Lower lobe of right lung (tissue), 2 donors: ENCODE results near the gene IFI27L2. TPM values are rescaled to one million over a fixed set of nuclear protein-coding genes. Genes with fewer than 3 reads are reported as not detected.

ENCODE experiments used
- ATAC-seq, 2 donors: fragments of 200-7000 bp; cut with Tn5 transposase; one replicate each; pipeline ENCODE4 v1.9.1; 2020 to 2022; ENCODE audit warnings: mild to moderate bottlenecking in 2 of 2, moderate library complexity in 2 of 2
- DNase-seq: peaks from one replicate; pipeline ENCODE4 v3.0.0-alpha.2; 2020
- H3K27ac ChIP-seq: fragments of 200-600 bp; one replicate; pipeline ENCODE4 v1.8.0; 2022
- H3K27me3 ChIP-seq: fragments of 200-600 bp; one replicate; pipeline ENCODE4 v1.8.0; 2022; ENCODE audit warnings: low read depth
- H3K36me3 ChIP-seq: fragments of 200-600 bp; one replicate; pipeline ENCODE4 v1.8.0; 2022; ENCODE audit warnings: mild to moderate bottlenecking
- H3K4me1 ChIP-seq: fragments of 200-600 bp; one replicate; pipeline ENCODE4 v1.8.0; 2022
- H3K4me3 ChIP-seq: fragments of 200-600 bp; one replicate; pipeline ENCODE4 v1.8.0; 2022; ENCODE audit warnings: mild to moderate bottlenecking
- H3K9me3 ChIP-seq: fragments of 200-600 bp; one replicate; pipeline ENCODE4 v1.8.0; 2022
- intact Hi-C: fragments of 100-400 bp; cut with DNase I; formaldehyde crosslinking; loops from one replicate; pipeline ENCODE4 v1.11.0; 2022
- total RNA-seq: library from RNA; stranded (reverse); fragmentation: NEBNext Ultra II Directional; extraction: Animal tissue kit (Norgen Biotek cat#: 25700); gene quantifications from one replicate; pipeline ENCODE4 v1.2.1, GENCODE V29; 2021
- TF ChIP-seq, protein P1 (sequence below): fragments of 200-600 bp; IDR thresholded peaks from one replicate; pipeline ENCODE4 v1.8.0; 2022; ENCODE audit warnings: antibody characterized with exemption, mild to moderate bottlenecking
- donor health status: DM: no; HTN: yes; CAD: no; lungs with severe emphysema.

The IFI27L2 gene
- total RNA-seq, 1 donor from 2014 or later, result 49.7 TPM

DNA sequence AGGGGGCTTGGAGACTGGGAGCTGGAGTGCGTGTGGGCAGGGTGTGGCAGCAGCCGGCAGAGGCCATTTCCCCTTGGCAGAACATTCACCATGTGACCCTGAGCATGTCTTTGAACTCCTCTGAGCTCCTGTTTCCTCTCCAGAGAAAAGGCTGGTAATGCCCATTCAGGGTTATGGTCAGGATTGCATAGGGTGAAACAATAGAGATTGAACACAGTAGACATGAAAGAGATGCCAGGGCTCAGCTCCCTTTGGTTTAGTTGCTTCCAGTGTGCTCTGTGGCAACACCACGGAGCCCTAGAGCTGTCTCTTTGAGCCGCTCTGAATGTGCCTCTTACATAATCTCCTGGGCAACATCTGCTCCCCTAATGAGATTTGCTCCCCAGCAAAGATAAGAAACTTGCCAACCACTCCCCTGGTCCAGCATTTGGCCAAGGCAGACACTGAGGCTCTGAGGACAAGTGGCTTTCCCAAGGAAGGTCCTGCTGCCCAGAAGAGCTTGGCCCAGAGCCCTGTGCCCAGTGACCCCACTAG, 14.3 kb downstream of the IFI27L2 start:
- Histone ChIP-seq H3K9me3 (peaks cover 11% of the 10 kb centered on the region), H3K4me1 (peaks cover 10% of the 10 kb centered on the region), H3K4me3 (no peak overlapping the region), H3K27ac (peak overlapping the region; percentile 89), H3K27me3 (no peaks in the 10 kb centered on the region), H3K36me3 (peaks cover 7% of the 10 kb centered on the region)
- TF ChIP-seq, protein P1, sequence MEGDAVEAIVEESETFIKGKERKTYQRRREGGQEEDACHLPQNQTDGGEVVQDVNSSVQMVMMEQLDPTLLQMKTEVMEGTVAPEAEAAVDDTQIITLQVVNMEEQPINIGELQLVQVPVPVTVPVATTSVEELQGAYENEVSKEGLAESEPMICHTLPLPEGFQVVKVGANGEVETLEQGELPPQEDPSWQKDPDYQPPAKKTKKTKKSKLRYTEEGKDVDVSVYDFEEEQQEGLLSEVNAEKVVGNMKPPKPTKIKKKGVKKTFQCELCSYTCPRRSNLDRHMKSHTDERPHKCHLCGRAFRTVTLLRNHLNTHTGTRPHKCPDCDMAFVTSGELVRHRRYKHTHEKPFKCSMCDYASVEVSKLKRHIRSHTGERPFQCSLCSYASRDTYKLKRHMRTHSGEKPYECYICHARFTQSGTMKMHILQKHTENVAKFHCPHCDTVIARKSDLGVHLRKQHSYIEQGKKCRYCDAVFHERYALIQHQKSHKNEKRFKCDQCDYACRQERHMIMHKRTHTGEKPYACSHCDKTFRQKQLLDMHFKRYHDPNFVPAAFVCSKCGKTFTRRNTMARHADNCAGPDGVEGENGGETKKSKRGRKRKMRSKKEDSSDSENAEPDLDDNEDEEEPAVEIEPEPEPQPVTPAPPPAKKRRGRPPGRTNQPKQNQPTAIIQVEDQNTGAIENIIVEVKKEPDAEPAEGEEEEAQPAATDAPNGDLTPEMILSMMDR, result no peak
- intact Hi-C loops, result no loop called here
- peak; percentile 41 to 47 for ATAC-seq
- DNase-seq, result no peak

DNA sequence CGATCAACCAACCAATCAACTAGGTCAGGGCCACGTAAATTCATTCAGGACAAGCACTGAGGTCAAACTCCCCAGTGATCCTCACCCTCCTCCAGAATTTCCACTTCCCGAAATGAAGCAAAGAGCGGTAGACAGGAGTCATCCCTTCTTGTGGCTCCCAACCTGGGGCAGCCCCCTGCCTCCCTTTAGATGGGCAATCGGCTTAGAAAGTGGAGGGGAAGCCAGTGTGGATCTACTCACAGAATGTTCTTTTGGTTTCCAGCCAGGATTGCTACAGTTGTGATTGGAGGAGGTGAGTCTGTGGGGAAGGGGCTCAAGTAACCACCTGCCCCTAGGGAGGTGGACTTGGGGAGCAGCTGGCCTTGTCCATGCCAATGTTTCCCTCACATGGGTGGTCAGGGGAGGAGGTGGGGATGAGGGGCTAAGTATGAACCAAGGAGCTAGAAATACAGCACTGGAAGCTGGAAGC, 14.8 kb downstream of the IFI27L2 start:
- H3K4me3 ChIP-seq, result no peak overlapping the region

DNA sequence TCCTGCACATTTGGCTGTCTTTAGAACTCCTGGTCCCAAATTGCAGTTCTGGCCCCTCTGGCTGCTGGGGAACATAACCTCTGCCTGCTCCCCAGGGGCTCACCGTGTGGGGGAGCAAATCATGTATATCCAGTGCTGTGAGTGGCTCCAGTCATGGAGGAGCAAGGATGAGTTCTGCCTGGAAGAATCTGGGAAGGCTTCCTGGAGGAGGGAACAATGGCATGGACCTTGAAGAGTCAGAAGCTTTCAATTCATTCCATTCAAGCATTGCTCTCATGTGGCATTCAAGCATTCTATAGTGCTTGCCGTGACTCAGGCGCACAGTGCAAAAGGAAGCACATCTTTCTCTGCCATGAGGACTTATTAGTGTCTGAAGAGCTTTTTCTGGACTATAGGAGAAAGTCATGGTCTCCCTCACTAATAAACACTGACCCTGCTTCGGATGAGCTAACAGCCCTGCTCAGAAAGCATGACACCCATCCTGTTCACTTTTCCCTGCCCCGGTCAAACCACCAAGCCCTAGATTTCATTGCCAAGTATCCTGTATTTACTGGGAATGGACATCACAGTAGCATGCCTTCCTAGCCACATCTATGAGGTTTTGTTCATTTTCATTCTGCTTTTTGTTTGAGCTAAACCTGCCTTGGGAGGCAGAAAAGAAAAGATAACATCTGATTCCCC, 15.4 kb downstream of the IFI27L2 start:
- no peak for DNase-seq
- H3K4me1 ChIP-seq, result peaks cover 16% of the 10 kb centered on the region
- TF ChIP-seq, protein P1, result no peak
- ATAC-seq, result no peak
- intact Hi-C loops, result no loop called here
- H3K27me3 ChIP-seq, result no peaks in the 10 kb centered on the region
- H3K9me3 ChIP-seq, result no peaks in the 10 kb centered on the region
- H3K27ac ChIP-seq, result peak overlapping the region; percentile 89
- H3K4me3 ChIP-seq, result no peak overlapping the region
- peaks cover 7% of the 10 kb centered on the region for H3K36me3 ChIP-seq

More for the DNA sequence above, 14.8 kb downstream of the IFI27L2 start:
- Histone ChIP-seq H3K4me1 (peaks cover 15% of the 10 kb centered on the region), H3K27me3 (no peaks in the 10 kb centered on the region), H3K27ac (peak overlapping the region; percentile 89), H3K9me3 (peaks cover 6% of the 10 kb centered on the region), H3K36me3 (peaks cover 7% of the 10 kb centered on the region)
- DNase-seq (no peak), ATAC-seq (no peak)
- TF ChIP-seq, protein P1, result no peak
- intact Hi-C loops, result no loop called here

DNA sequence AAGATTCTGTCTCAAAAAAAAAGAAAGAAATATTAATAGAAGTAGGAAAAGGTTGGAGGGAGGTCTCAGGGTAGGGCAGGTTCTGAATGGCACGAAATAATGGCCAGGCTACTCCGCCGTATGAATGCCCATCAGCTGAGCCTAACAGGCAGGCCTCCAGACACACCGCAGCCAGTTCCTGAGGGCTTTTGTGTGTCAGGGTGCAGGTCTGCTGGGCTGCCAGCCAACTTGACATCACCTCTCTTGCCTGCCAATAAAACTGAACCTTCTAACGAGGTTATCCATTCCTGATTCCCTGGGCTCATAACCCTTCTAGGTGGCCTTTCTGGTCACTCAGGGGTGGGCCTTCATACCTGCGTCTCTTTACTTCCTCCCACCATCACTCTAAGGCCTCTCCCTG, 15.9 kb downstream of the IFI27L2 start:
- Histone ChIP-seq H3K9me3 (no peaks in the 10 kb centered on the region), H3K4me3 (peak overlapping the region; percentile 59), H3K27ac (peak overlapping the region; percentile 89), H3K36me3 (peaks cover 7% of the 10 kb centered on the region), H3K27me3 (no peaks in the 10 kb centered on the region), H3K4me1 (peaks cover 16% of the 10 kb centered on the region)
- TF ChIP-seq, protein P1, result no peak
- DNase-seq (no peak), ATAC-seq (no peak)
- intact Hi-C loops, result no loop called here

DNA sequence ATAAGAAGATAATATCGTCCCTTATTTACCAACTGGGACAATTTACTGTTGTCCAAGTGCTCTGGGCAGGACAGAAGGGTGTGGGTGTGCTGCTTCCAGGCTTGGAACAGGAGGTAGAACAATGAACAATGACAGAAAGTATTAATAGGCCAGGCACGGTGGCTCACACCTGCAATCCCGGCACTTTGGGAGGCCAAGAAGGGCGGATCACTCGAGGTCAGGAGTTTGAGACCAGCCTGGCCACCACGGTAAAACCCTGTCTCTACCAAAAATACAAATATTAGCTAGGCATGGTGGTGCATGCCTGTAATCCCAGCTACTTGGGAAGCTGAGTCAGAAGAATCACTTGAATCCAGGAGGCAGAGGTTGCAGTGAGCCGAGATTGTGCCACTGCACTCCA, 16.3 kb downstream of the IFI27L2 start:
- no peaks in the 10 kb centered on the region for H3K9me3 ChIP-seq
- peak overlapping the region; percentile 89 for H3K27ac ChIP-seq
- H3K36me3 ChIP-seq, result peaks cover 7% of the 10 kb centered on the region
- no peaks in the 10 kb centered on the region for H3K27me3 ChIP-seq
- H3K4me3 ChIP-seq, result peak overlapping the region; percentile 59
- TF ChIP-seq, protein P1, result no peak
- intact Hi-C loops, result no loop called here
- peaks cover 16% of the 10 kb centered on the region for H3K4me1 ChIP-seq
- no peak for DNase-seq
- ATAC-seq, result no peak
